SK-N-SH treated with all-trans-retinoic acid at 6 μM for 48 hours (cell line): ENCODE results near the gene CHAF1B.

Source experiments
- ATAC-seq: fragments of 200-7000 bp; cut with Tn5 transposase; 3 replicates; pipeline ENCODE4 v1.9.1; 2020; ENCODE audit warnings: mild to moderate bottlenecking, moderate library complexity
- ARNTL ChIP-seq: fragments of 450-650 bp; formaldehyde crosslinking; IDR thresholded peaks from 2 replicates; pipeline ENCODE4 v1.5.0; 2020; ENCODE audit warnings: low read depth, mild to moderate bottlenecking, moderate library complexity, borderline replicate concordance
- BACH2 ChIP-seq: fragments of 250-450 bp; sonication (Bioruptor Pico); IDR thresholded peaks from 2 replicates; pipeline ENCODE4 v1.9.0; 2021; ENCODE audit warnings: mild to moderate bottlenecking, borderline replicate concordance
- CSDC2 ChIP-seq: fragments of 250-450 bp; sonication (Bioruptor Pico); IDR thresholded peaks from 2 replicates; pipeline ENCODE4 v1.5.0; 2020; ENCODE audit warnings: mild to moderate bottlenecking, moderate library complexity
- ESRRG ChIP-seq: fragments of 250-450 bp; sonication (Bioruptor Pico); IDR thresholded peaks from 2 replicates; pipeline ENCODE4 v1.6.1; 2021; ENCODE audit warnings: mild to moderate bottlenecking
- GLIS3 ChIP-seq: fragments of 250-450 bp; sonication (Bioruptor Pico); IDR thresholded peaks from 2 replicates; pipeline ENCODE4 v1.5.0; 2020; ENCODE audit warnings: mild to moderate bottlenecking, moderate library complexity
- ISL1 ChIP-seq: fragments of 250-450 bp; sonication (Bioruptor Pico); IDR thresholded peaks from 2 replicates; pipeline ENCODE4 v2.1.2; 2022; ENCODE audit warnings: mild to moderate bottlenecking, moderate library complexity
- OSR1 ChIP-seq: fragments of 250-450 bp; sonication (Bioruptor Pico); IDR thresholded peaks from 2 replicates; pipeline ENCODE4 v1.8.0; 2022; ENCODE audit warnings: moderate library complexity, mild to moderate bottlenecking, inconsistent platforms
- PATZ1 ChIP-seq: fragments of 250-450 bp; sonication (Bioruptor Pico); IDR thresholded peaks from 2 replicates; pipeline ENCODE4 v1.8.0; 2020; ENCODE audit warnings: mild to moderate bottlenecking, moderate library complexity, borderline replicate concordance
- RARB ChIP-seq: fragments of 250-450 bp; sonication (Bioruptor Pico); IDR thresholded peaks from 2 replicates; pipeline ENCODE4 v1.8.0; 2021; ENCODE audit warnings: mild to moderate bottlenecking, moderate library complexity
- SNAI2 ChIP-seq: fragments of 250-450 bp; sonication (Bioruptor Pico); IDR thresholded peaks from 2 replicates; pipeline ENCODE4 v1.5.0; 2020; ENCODE audit warnings: mild to moderate bottlenecking, moderate library complexity
- TCF4 ChIP-seq: fragments of 250-450 bp; sonication (Bioruptor Pico); IDR thresholded peaks from 2 replicates; pipeline ENCODE4 v1.8.0; 2021; ENCODE audit warnings: mild to moderate bottlenecking, moderate library complexity, borderline replicate concordance
- TOX ChIP-seq: fragments of 250-450 bp; sonication (Bioruptor Pico); IDR thresholded peaks from 2 replicates; pipeline ENCODE4 v1.8.0; 2021; ENCODE audit warnings: mild to moderate bottlenecking, moderate library complexity, borderline replicate concordance
- TSHZ2 ChIP-seq: fragments of 250-450 bp; sonication (Bioruptor Pico); IDR thresholded peaks from 2 replicates; pipeline ENCODE4 v1.5.0; 2020; ENCODE audit warnings: mild to moderate bottlenecking, moderate library complexity
- ZC3H10 ChIP-seq: fragments of 250-450 bp; sonication (Bioruptor Pico); IDR thresholded peaks from 2 replicates; pipeline ENCODE4 v1.5.1; 2021; ENCODE audit warnings: mild to moderate bottlenecking, moderate library complexity
- ZFP3 ChIP-seq: fragments of 250-450 bp; sonication (Bioruptor Pico); IDR thresholded peaks from 2 replicates; pipeline ENCODE4 v1.5.0; 2020; ENCODE audit warnings: mild to moderate bottlenecking, moderate library complexity
- ZFP30 ChIP-seq: fragments of 450-650 bp; formaldehyde crosslinking; IDR thresholded peaks from 2 replicates; pipeline ENCODE4 v1.5.0; 2022; ENCODE audit warnings: mild to moderate bottlenecking, moderate library complexity
- ZNF565 ChIP-seq: fragments of 450-650 bp; formaldehyde crosslinking; conservative IDR thresholded peaks from 2 replicates; pipeline ENCODE4 v1.5.0; 2020; ENCODE audit warnings: low read depth, mild to moderate bottlenecking, moderate library complexity
- ZNF70 ChIP-seq: fragments of 450-650 bp; formaldehyde crosslinking; IDR thresholded peaks from 2 replicates; pipeline ENCODE4 v1.5.0; 2020; ENCODE audit warnings: mild to moderate bottlenecking, moderate library complexity
- ZNF8 ChIP-seq: fragments of 450-650 bp; formaldehyde crosslinking; IDR thresholded peaks from 2 replicates; pipeline ENCODE4 v1.5.0; 2020; ENCODE audit warnings: mild to moderate bottlenecking, moderate library complexity
- TF ChIP-seq, protein P1 (sequence below): fragments of 250-450 bp; sonication (Bioruptor Pico); IDR thresholded peaks from 2 replicates; pipeline ENCODE4 v1.8.0; 2021; ENCODE audit warnings: low read depth, mild to moderate bottlenecking, moderate library complexity, borderline replicate concordance
- TF ChIP-seq, protein P2 (sequence below): fragments of 250-450 bp; sonication (Bioruptor Pico); IDR thresholded peaks from 2 replicates; pipeline ENCODE4 v1.5.1; 2020; ENCODE audit warnings: low read depth, mild to moderate bottlenecking, moderate library complexity
- TF ChIP-seq, protein P3 (sequence below): fragments of 250-450 bp; sonication (Bioruptor Pico); IDR thresholded peaks from 2 replicates; pipeline ENCODE4 v1.5.1; 2021; ENCODE audit warnings: mild to moderate bottlenecking, moderate library complexity

Gene CHAF1B

GRCh38 chr21:36463991-36464390 lies 78.8 kb downstream of the CHAF1B start:
- TF ChIP-seq ARNTL (CRISPR knock-in tag) (no peak), TCF4 (no peak), ESRRG (CRISPR knock-in tag) (no peak), OSR1 (CRISPR knock-in tag) (no peak), ZFP3 (CRISPR knock-in tag) (no peak), SNAI2 (no peak)
- TF ChIP-seq, protein P1, sequence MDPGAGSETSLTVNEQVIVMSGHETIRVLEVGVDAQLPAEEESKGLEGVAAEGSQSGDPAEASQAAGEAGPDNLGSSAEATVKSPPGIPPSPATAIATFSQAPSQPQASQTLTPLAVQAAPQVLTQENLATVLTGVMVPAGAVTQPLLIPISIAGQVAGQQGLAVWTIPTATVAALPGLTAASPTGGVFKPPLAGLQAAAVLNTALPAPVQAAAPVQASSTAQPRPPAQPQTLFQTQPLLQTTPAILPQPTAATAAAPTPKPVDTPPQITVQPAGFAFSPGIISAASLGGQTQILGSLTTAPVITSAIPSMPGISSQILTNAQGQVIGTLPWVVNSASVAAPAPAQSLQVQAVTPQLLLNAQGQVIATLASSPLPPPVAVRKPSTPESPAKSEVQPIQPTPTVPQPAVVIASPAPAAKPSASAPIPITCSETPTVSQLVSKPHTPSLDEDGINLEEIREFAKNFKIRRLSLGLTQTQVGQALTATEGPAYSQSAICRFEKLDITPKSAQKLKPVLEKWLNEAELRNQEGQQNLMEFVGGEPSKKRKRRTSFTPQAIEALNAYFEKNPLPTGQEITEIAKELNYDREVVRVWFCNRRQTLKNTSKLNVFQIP (CRISPR knock-in tag): no peak
- no peak for ATAC-seq

- no peak for ATAC-seq
- TF ChIP-seq TOX (CRISPR knock-in tag) (no peak), ZFP30 (CRISPR knock-in tag) (no peak), ZNF8 (CRISPR knock-in tag) (no peak), ISL1 (CRISPR knock-in tag) (no peak), BACH2 (CRISPR knock-in tag) (no peak)
- TF ChIP-seq, protein P1 (CRISPR knock-in tag): no peak
- TF ChIP-seq, protein P2, sequence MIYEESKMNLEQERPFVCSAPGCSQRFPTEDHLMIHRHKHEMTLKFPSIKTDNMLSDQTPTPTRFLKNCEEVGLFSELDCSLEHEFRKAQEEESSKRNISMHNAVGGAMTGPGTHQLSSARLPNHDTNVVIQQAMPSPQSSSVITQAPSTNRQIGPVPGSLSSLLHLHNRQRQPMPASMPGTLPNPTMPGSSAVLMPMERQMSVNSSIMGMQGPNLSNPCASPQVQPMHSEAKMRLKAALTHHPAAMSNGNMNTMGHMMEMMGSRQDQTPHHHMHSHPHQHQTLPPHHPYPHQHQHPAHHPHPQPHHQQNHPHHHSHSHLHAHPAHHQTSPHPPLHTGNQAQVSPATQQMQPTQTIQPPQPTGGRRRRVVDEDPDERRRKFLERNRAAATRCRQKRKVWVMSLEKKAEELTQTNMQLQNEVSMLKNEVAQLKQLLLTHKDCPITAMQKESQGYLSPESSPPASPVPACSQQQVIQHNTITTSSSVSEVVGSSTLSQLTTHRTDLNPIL: no peak
- TF ChIP-seq, all 23 proteins: peak for 0
Observed at GRCh38 chr21:36464590-36464989, 79.4 kb downstream of the CHAF1B start.

DNA sequence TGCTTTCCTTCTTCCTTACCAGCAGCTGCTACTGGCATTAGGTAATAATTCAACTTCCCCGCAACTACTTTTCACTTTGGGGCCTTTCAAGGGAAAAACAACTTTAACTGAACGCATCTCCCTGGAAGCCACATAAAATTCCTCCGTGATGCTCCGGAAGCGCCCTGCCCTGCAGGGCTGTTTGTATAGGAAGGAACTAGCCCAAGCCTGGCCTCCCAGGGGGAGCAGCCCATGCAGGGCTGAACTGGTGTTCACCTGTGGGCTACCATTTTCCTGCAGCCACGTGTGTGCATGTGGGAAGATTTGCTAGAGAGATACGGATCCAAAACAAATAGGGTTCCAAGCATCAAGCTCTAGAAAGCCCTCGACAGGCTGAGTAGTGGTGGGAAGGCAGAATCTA lies 80.3 kb downstream of the CHAF1B start:
- no peak for TF ChIP-seq TCF4
- TF ChIP-seq ISL1 (CRISPR knock-in tag): no peak
- no peak for TF ChIP-seq ZNF565
- TF ChIP-seq ZC3H10: no peak
- TF ChIP-seq ESRRG (CRISPR knock-in tag): no peak
- TF ChIP-seq, protein P1 (CRISPR knock-in tag): no peak
- TF ChIP-seq RARB (CRISPR knock-in tag): no peak
- no peak for TF ChIP-seq ZFP30 (CRISPR knock-in tag)
- TF ChIP-seq, protein P3, sequence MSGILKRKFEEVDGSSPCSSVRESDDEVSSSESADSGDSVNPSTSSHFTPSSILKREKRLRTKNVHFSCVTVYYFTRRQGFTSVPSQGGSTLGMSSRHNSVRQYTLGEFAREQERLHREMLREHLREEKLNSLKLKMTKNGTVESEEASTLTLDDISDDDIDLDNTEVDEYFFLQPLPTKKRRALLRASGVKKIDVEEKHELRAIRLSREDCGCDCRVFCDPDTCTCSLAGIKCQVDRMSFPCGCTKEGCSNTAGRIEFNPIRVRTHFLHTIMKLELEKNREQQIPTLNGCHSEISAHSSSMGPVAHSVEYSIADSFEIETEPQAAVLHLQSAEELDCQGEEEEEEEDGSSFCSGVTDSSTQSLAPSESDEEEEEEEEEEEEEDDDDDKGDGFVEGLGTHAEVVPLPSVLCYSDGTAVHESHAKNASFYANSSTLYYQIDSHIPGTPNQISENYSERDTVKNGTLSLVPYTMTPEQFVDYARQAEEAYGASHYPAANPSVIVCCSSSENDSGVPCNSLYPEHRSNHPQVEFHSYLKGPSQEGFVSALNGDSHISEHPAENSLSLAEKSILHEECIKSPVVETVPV (CRISPR knock-in tag): no peak
- TF ChIP-seq TOX (CRISPR knock-in tag): no peak
- TF ChIP-seq ZNF70 (CRISPR knock-in tag): no peak
- TF ChIP-seq OSR1 (CRISPR knock-in tag): no peak
- TF ChIP-seq, protein P2: no peak
- ATAC-seq: no peak

- TF ChIP-seq SNAI2: no peak
- TF ChIP-seq TSHZ2: no peak
- TF ChIP-seq PATZ1 (CRISPR knock-in tag): no peak
- TF ChIP-seq ESRRG (CRISPR knock-in tag): no peak
- TF ChIP-seq ZFP30 (CRISPR knock-in tag): no peak
- no peak for TF ChIP-seq TCF4
- TF ChIP-seq ISL1 (CRISPR knock-in tag): no peak
- no peak for TF ChIP-seq ZNF8 (CRISPR knock-in tag)
- no peak for TF ChIP-seq GLIS3 (CRISPR knock-in tag)
- TF ChIP-seq CSDC2 (CRISPR knock-in tag): no peak
- no peak for TF ChIP-seq ZFP3 (CRISPR knock-in tag)
- TF ChIP-seq ZC3H10: no peak
- no peak for ATAC-seq
Observed at GRCh38 chr21:36466061-36466511, 80.9 kb downstream of the CHAF1B start.
